ENCODE measurements around the gene PPARG.

PPARG gene

DNA sequence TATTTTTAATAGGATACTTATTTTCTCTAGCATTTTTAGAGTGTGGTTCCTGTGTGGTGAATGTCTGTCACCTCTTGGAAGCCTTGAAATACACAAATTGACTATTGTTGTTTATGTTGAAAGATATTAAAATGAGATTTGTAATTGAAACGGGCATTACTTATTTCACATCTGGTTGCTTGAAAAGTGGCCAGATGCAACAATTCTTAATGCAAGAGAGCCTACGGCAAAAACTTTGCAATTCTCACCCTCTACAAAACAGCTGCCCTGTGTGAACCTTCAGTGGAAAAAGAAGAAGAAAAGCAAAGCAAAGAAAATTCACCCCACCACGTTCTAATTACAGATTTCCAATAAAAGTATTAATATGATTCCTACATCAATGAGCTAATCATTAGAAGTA is 46.6 kb downstream of the PPARG start:
- H3K27me3 ChIP-seq (ENCODE audit: control insufficient read depth, insufficient read depth, low read length), result no peaks in the 10 kb centered on the region
- no peaks in the 10 kb centered on the region for H3K36me3 ChIP-seq (ENCODE audit: insufficient read depth, low read length)
- no peak overlapping the region for H3K9ac ChIP-seq (ENCODE audit: low read depth, low read length)
- H3K4me3 ChIP-seq (ENCODE audit: low read length), result no peak overlapping the region
- H3K9me3 ChIP-seq (replicated peaks; ENCODE audit: low read length), result no peaks in the 10 kb centered on the region
- no peak overlapping the region for H3K4me2 ChIP-seq (ENCODE audit: low read length)
- H3K4me1 ChIP-seq (ENCODE audit: control insufficient read depth, insufficient read depth, low read length), result peaks cover 11% of the 10 kb centered on the region

DNA sequence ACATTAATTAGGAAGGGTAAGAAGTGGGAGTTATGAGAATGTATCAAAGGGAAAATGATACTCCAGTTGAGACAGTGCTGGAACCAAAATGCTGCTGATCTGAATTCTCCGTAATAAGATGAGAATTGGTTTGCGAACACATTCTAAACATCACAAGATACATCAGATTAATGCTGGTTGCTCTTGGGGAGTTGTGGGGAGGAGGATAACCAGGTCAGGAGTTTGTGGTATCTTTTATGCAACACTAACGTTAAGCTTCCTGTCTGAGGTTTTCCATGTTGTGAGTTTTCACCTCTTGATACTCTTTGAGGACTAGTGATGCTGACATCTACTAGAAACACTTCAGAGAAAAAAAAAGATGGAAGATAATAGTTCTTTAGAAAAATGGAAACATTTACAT is 47.2 kb downstream of the PPARG start:
- Histone ChIP-seq H3K4me2 (ENCODE audit: low read length) (no peak overlapping the region), H3K4me1 (ENCODE audit: control insufficient read depth, insufficient read depth, low read length) (peaks cover 5% of the 10 kb centered on the region), H3K9ac (ENCODE audit: low read depth, low read length) (no peak overlapping the region), H3K27me3 (ENCODE audit: control insufficient read depth, insufficient read depth, low read length) (no peaks in the 10 kb centered on the region), H3K36me3 (ENCODE audit: insufficient read depth, low read length) (no peaks in the 10 kb centered on the region), H3K4me3 (ENCODE audit: low read length) (no peak overlapping the region), H3K9me3 (replicated peaks; ENCODE audit: low read length) (no peaks in the 10 kb centered on the region)

DNA sequence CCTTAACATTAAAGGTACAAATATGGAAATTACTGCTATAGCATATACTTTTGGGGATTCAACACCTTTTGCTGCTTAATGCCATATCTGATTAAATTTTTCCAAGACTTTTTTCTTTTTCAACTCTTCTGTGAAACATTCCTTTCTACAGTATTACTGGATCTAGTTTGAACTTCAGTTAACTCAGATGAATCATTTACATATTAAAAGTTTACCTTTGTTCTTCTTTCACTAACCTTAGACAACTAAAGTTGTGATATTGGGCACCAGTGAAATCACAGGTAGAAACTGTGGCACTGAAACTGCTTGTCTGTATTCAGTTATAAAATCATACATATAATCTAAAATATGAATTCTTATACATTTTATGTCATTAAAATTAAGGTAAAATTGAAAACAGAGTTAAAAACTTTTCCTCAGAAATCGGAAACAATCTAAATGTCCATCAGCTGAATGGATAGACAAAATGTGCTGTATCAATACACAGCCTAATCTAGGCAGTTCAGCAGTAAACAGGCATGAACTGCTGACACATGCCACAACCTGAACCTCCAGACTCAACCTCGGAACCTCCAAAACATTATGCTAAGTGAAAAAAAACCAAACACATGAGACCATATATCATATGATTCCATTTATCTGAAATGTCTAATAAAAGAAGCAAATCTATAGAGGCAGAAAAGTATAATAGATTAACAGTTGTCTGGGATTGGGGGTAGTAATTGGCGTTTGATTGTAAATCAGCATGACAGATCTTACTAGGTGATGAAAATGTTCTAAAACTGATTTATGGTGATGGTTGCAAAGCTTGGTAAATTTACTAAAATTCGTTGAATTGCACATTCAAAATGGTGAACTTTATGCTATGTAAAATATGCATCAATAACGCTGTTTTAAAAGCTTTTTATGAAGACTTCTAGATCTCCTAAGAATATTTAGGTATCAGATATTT is 50.0 kb downstream of the PPARG start:
- no peaks in the 10 kb centered on the region for H3K27me3 ChIP-seq (ENCODE audit: control insufficient read depth, insufficient read depth, low read length)
- no peaks in the 10 kb centered on the region for H3K9me3 ChIP-seq (replicated peaks; ENCODE audit: low read length)
- no peak overlapping the region for H3K4me3 ChIP-seq (ENCODE audit: low read length)
- no peak overlapping the region for H3K4me2 ChIP-seq (ENCODE audit: low read length)
- H3K4me1 ChIP-seq (ENCODE audit: control insufficient read depth, insufficient read depth, low read length), result peaks cover 5% of the 10 kb centered on the region
- H3K9ac ChIP-seq (ENCODE audit: low read depth, low read length), result no peak overlapping the region
- no peaks in the 10 kb centered on the region for H3K36me3 ChIP-seq (ENCODE audit: insufficient read depth, low read length)

GRCh38 chr3:12339701-12340480 is 51.0 kb downstream of the PPARG start:
- H3K4me2 ChIP-seq (ENCODE audit: low read length), result no peak overlapping the region
- no peaks in the 10 kb centered on the region for H3K9me3 ChIP-seq (replicated peaks; ENCODE audit: low read length)
- H3K27me3 ChIP-seq (ENCODE audit: control insufficient read depth, insufficient read depth, low read length), result no peaks in the 10 kb centered on the region
- no peak overlapping the region for H3K9ac ChIP-seq (ENCODE audit: low read depth, low read length)
- no peak overlapping the region for H3K4me3 ChIP-seq (ENCODE audit: low read length)
- H3K36me3 ChIP-seq (ENCODE audit: insufficient read depth, low read length), result no peaks in the 10 kb centered on the region
- peaks cover 9% of the 10 kb centered on the region for H3K4me1 ChIP-seq (ENCODE audit: control insufficient read depth, insufficient read depth, low read length)

DNA sequence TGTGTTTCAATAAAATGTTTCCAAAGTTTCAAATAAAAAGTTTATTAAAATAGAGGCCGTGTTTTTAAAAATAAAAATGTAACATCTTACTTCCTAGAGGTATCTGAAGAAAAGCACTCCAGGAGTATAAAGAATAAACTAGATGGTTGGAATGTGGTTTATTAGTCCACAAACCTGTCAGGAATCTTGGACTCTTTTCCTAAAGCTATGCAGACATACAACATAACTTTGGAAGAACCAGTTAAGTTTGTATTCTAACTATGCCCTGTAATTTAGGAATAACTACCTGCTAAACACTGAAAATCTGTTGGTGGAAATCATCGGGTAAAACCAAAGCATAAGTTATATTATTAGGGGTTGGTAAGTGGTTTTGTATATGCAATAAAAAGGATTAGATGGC is 51.6 kb downstream of the PPARG start:
- Histone ChIP-seq H3K9ac (ENCODE audit: low read depth, low read length) (no peak overlapping the region), H3K4me1 (ENCODE audit: control insufficient read depth, insufficient read depth, low read length) (peaks cover 13% of the 10 kb centered on the region)

GRCh38 chr3:12342151-12342550 is 53.3 kb downstream of the PPARG start:
- Histone ChIP-seq H3K9ac (ENCODE audit: low read depth, low read length) (no peak overlapping the region), H3K36me3 (ENCODE audit: insufficient read depth, low read length) (no peaks in the 10 kb centered on the region), H3K9me3 (replicated peaks; ENCODE audit: low read length) (no peaks in the 10 kb centered on the region), H3K4me3 (ENCODE audit: low read length) (no peak overlapping the region), H3K4me1 (ENCODE audit: control insufficient read depth, insufficient read depth, low read length) (peaks cover 14% of the 10 kb centered on the region), H3K4me2 (ENCODE audit: low read length) (no peak overlapping the region), H3K27me3 (ENCODE audit: control insufficient read depth, insufficient read depth, low read length) (no peaks in the 10 kb centered on the region)

More for the DNA sequence above, 51.6 kb downstream of the PPARG start:
- no peaks in the 10 kb centered on the region for H3K27me3 ChIP-seq (ENCODE audit: control insufficient read depth, insufficient read depth, low read length)
- H3K9me3 ChIP-seq (replicated peaks; ENCODE audit: low read length), result no peaks in the 10 kb centered on the region
- no peak overlapping the region for H3K4me2 ChIP-seq (ENCODE audit: low read length)
- H3K4me3 ChIP-seq (ENCODE audit: low read length), result no peak overlapping the region
- no peaks in the 10 kb centered on the region for H3K36me3 ChIP-seq (ENCODE audit: insufficient read depth, low read length)

GRCh38 chr3:12343047-12343501 is 54.2 kb downstream of the PPARG start:
- no peak overlapping the region for H3K4me2 ChIP-seq (ENCODE audit: low read length)
- peaks cover 14% of the 10 kb centered on the region for H3K4me1 ChIP-seq (ENCODE audit: control insufficient read depth, insufficient read depth, low read length)
- H3K9ac ChIP-seq (ENCODE audit: low read depth, low read length), result no peak overlapping the region
- H3K9me3 ChIP-seq (replicated peaks; ENCODE audit: low read length), result no peaks in the 10 kb centered on the region
- no peaks in the 10 kb centered on the region for H3K27me3 ChIP-seq (ENCODE audit: control insufficient read depth, insufficient read depth, low read length)
- no peaks in the 10 kb centered on the region for H3K36me3 ChIP-seq (ENCODE audit: insufficient read depth, low read length)
- H3K4me3 ChIP-seq (ENCODE audit: low read length), result no peak overlapping the region

- no peak overlapping the region for H3K4me2 ChIP-seq (ENCODE audit: low read length)
- H3K4me3 ChIP-seq (ENCODE audit: low read length), result no peak overlapping the region
- no peaks in the 10 kb centered on the region for H3K36me3 ChIP-seq (ENCODE audit: insufficient read depth, low read length)
- no peaks in the 10 kb centered on the region for H3K9me3 ChIP-seq (replicated peaks; ENCODE audit: low read length)
- H3K4me1 ChIP-seq (ENCODE audit: control insufficient read depth, insufficient read depth, low read length), result peaks cover 14% of the 10 kb centered on the region
- H3K27me3 ChIP-seq (ENCODE audit: control insufficient read depth, insufficient read depth, low read length), result no peaks in the 10 kb centered on the region
- no peak overlapping the region for H3K9ac ChIP-seq (ENCODE audit: low read depth, low read length)
Observed at GRCh38 chr3:12345141-12345561, 56.3 kb downstream of the PPARG start.

DNA sequence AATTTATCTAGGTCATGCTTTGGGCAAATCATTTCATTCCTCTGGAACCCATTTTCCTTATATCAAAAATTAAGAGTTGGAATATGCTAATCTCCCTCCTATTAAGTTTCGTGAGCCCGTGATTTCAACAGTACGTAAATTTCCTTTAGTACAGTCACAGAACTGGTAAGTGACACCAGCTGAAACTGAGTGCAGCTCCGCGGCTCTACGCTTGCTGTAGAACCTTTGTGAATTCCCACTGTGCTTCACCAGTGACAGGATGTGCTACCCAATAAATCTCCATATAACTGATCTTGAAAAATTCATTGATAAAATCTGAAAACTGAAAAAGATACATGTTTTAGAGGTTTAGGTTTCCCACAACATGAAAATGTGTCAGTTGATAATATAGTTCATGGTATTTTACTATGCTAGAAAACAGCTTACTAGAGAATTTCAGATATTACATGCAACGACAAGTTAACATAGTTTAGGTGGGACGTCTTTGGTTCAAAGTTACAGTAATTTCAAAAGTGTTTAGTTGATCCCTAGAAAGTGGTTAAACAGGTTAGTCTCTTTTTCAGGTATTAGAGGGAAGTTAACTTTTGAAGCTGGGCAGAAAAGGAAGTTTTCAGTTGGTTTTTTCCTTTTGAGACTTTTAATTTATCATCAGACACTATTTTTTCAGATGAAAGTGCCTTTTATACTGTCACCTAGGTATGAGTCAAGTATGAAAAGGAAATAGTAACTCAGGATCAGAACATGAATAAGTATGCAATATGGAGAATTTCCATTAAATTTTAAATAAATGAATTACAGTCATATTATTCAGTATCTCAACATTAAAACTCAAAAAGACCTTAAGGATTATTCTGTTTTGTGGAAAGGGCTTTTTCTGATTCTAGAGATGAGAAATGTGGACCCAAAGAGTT is 57.0 kb downstream of the PPARG start:
- H3K9me3 ChIP-seq (replicated peaks; ENCODE audit: low read length), result no peaks in the 10 kb centered on the region
- H3K27me3 ChIP-seq (ENCODE audit: control insufficient read depth, insufficient read depth, low read length), result no peaks in the 10 kb centered on the region
- no peak overlapping the region for H3K4me2 ChIP-seq (ENCODE audit: low read length)
- peaks cover 20% of the 10 kb centered on the region for H3K4me1 ChIP-seq (ENCODE audit: control insufficient read depth, insufficient read depth, low read length)
- no peak overlapping the region for H3K9ac ChIP-seq (ENCODE audit: low read depth, low read length)
- no peaks in the 10 kb centered on the region for H3K36me3 ChIP-seq (ENCODE audit: insufficient read depth, low read length)
- no peak overlapping the region for H3K4me3 ChIP-seq (ENCODE audit: low read length)

DNA sequence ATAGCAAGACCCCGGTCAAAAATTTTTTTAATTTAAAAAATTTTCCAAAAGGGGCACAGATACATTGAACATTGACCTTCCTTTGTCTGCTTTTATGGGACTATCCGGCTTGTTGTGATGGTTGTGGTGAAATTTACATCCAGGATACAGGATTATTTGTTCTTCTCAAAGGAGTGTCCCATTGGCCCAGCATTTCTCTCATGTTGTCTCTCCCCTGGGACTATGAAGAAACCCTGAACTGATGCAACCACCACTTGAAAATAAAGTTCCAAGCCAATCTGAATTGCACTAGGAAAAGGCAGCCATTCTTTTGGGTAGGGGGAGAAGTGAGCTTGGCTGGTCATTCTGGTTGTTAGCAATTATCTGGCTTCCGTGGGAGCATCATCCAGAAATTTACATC is 58.4 kb downstream of the PPARG start:
- H3K9ac ChIP-seq (ENCODE audit: low read depth, low read length), result no peak overlapping the region
- no peak overlapping the region for H3K4me3 ChIP-seq (ENCODE audit: low read length)
- H3K9me3 ChIP-seq (replicated peaks; ENCODE audit: low read length), result no peaks in the 10 kb centered on the region
- H3K36me3 ChIP-seq (ENCODE audit: insufficient read depth, low read length), result no peaks in the 10 kb centered on the region
- H3K27me3 ChIP-seq (ENCODE audit: control insufficient read depth, insufficient read depth, low read length), result no peaks in the 10 kb centered on the region
- H3K4me1 ChIP-seq (ENCODE audit: control insufficient read depth, insufficient read depth, low read length), result peaks cover 34% of the 10 kb centered on the region
- H3K4me2 ChIP-seq (ENCODE audit: low read length), result no peak overlapping the region
